ENCODE data around the gene HIC1. TPM values are rescaled to one million over a fixed set of nuclear protein-coding genes. Genes with fewer than 3 reads are reported as not detected.

HIC1 gene
- total RNA-seq, 1 donor: 18.5 TPM

DNA sequence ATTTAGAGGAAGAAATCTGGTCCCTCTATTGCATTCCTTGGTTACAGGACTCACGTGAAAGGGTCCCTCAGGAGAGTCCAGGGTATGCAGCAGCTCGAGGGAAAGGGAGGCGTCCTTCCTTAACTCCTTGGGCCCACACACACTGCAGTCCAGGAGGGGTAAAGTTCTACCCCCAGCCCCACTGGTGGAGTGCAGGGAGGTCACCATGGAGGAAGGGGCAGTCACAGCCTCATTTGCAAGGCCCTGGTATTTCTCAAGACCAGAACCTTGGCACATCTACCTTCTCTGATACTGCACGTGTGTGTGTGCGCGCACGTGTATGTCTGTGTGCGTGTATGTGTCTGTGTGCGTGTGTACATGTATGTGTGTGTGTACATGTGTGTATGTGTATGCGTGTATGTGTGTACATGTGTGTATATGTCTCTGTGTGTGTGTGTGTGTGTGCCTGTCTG, 11.1 kb downstream of the HIC1 start:
- H3K27ac ChIP-seq (ENCODE audit: low read depth, low read length): peak overlapping the region; percentile 97
- no peaks in the 10 kb centered on the region for H3K79me2 ChIP-seq (ENCODE audit: insufficient read depth, low read length)
- peak overlapping the region; percentile 49 for H3K4me2 ChIP-seq (ENCODE audit: insufficient read depth, low read length)
- H3K27me3 ChIP-seq (ENCODE audit: insufficient read depth, low read length): no peaks in the 10 kb centered on the region
- peaks cover 75% of the 10 kb centered on the region for H3K4me1 ChIP-seq (ENCODE audit: insufficient read depth, low read length)
- peak; percentile 41 for DNase-seq (ENCODE audit: insufficient read length, low spot score, missing footprints)
- H3K9me3 ChIP-seq (ENCODE audit: low read depth, low read length): no peaks in the 10 kb centered on the region
- H4K20me1 ChIP-seq (ENCODE audit: insufficient read depth, low read length): no peaks in the 10 kb centered on the region
- H3K36me3 ChIP-seq (ENCODE audit: insufficient read depth, low read length): peaks cover 35% of the 10 kb centered on the region
- no peak overlapping the region for H3K4me3 ChIP-seq (ENCODE audit: insufficient read depth, low read length)
- no peak overlapping the region for H2AFZ ChIP-seq (ENCODE audit: low read length)
- TF ChIP-seq, protein P1, sequence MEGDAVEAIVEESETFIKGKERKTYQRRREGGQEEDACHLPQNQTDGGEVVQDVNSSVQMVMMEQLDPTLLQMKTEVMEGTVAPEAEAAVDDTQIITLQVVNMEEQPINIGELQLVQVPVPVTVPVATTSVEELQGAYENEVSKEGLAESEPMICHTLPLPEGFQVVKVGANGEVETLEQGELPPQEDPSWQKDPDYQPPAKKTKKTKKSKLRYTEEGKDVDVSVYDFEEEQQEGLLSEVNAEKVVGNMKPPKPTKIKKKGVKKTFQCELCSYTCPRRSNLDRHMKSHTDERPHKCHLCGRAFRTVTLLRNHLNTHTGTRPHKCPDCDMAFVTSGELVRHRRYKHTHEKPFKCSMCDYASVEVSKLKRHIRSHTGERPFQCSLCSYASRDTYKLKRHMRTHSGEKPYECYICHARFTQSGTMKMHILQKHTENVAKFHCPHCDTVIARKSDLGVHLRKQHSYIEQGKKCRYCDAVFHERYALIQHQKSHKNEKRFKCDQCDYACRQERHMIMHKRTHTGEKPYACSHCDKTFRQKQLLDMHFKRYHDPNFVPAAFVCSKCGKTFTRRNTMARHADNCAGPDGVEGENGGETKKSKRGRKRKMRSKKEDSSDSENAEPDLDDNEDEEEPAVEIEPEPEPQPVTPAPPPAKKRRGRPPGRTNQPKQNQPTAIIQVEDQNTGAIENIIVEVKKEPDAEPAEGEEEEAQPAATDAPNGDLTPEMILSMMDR (IDR thresholded peaks at IDR 0.05; ENCODE audit: extremely low read depth, low read depth, low read length): no peak

DNA sequence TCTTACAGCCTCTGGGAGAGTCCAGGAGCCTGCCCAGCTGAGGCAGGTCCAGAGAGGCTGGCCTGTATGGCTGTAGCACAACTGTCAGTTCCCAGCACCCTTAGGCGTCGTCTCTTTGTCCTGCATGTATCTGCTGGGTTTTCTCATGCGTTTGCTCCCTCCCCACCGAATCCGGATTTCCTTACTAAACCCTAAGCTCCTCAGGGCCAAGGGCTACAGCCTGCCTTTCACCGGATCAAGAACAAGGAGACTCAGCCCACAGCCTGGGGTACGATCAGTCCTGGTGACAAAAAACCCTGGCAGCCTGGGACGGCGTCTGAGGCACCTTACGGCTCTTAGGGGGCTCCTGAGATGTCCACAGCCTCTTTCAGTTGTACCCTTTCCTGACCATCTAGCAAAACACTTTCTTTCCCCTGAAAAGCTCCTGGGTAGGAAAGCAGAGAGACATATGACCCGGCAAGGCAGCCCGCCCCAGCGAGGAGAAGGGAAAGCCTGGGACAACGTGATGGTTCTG, 12.2 kb downstream of the HIC1 start:
- peak; percentile 26 for DNase-seq (ENCODE audit: insufficient read length, low spot score, missing footprints)
- H2AFZ ChIP-seq (ENCODE audit: low read length): no peak overlapping the region

GRCh38 chr17:2067608-2068024, 12.7 kb downstream of the HIC1 start:
- TF ChIP-seq, protein P1 (IDR thresholded peaks at IDR 0.05; ENCODE audit: extremely low read depth, low read depth, low read length): no peak
- H3K4me2 ChIP-seq (ENCODE audit: insufficient read depth, low read length): peak overlapping the region; percentile 3
- peak; percentile 41 for DNase-seq (ENCODE audit: insufficient read length, low spot score, missing footprints)

More for the DNA sequence above, 12.2 kb downstream of the HIC1 start:
- peaks cover 26% of the 10 kb centered on the region for H3K36me3 ChIP-seq (ENCODE audit: insufficient read depth, low read length)
- no peaks in the 10 kb centered on the region for H3K79me2 ChIP-seq (ENCODE audit: insufficient read depth, low read length)
- H3K4me2 ChIP-seq (ENCODE audit: insufficient read depth, low read length): peak overlapping the region; percentile 12
- no peak overlapping the region for H3K4me3 ChIP-seq (ENCODE audit: insufficient read depth, low read length)
- no peaks in the 10 kb centered on the region for H3K9me3 ChIP-seq (ENCODE audit: low read depth, low read length)
- peaks cover 83% of the 10 kb centered on the region for H3K4me1 ChIP-seq (ENCODE audit: insufficient read depth, low read length)
- no peaks in the 10 kb centered on the region for H4K20me1 ChIP-seq (ENCODE audit: insufficient read depth, low read length)
- TF ChIP-seq, protein P1 (IDR thresholded peaks at IDR 0.05; ENCODE audit: extremely low read depth, low read depth, low read length): no peak
- H3K27ac ChIP-seq (ENCODE audit: low read depth, low read length): peak overlapping the region; percentile 97
- no peaks in the 10 kb centered on the region for H3K27me3 ChIP-seq (ENCODE audit: insufficient read depth, low read length)

DNA sequence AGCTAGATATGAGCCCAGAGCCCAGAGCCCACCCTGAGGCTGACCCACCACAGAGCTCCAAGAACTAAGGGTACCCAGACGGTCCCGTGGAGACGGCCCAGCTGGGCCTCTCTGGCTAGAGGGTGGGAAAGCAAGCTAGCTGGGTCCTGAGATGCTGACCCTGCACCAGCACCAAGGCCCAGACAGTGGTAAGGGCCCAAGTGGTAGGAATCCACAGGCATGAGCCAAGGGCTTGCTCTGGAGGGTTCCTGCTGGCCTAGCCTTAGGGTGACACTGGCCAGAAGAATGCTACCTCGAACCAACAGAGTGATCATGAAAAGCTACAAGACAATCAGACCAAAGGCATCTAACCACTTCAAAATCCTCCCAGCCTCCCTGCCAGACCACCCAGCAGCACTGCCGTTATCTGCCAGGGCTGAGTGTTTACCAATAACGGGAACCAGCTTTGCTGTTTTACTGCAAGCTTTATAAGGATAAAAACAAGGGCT, 13.2 kb downstream of the HIC1 start:
- Histone ChIP-seq H2AFZ (ENCODE audit: low read length) (no peak overlapping the region), H4K20me1 (ENCODE audit: insufficient read depth, low read length) (no peaks in the 10 kb centered on the region), H3K79me2 (ENCODE audit: insufficient read depth, low read length) (no peaks in the 10 kb centered on the region), H3K27me3 (ENCODE audit: insufficient read depth, low read length) (no peaks in the 10 kb centered on the region), H3K36me3 (ENCODE audit: insufficient read depth, low read length) (peaks cover 18% of the 10 kb centered on the region), H3K4me3 (ENCODE audit: insufficient read depth, low read length) (no peak overlapping the region), H3K4me1 (ENCODE audit: insufficient read depth, low read length) (peaks cover 76% of the 10 kb centered on the region), H3K9me3 (ENCODE audit: low read depth, low read length) (no peaks in the 10 kb centered on the region), H3K4me2 (ENCODE audit: insufficient read depth, low read length) (peak overlapping the region; percentile 3), H3K27ac (ENCODE audit: low read depth, low read length) (peak overlapping the region; percentile 97)
- TF ChIP-seq, protein P1 (IDR thresholded peaks at IDR 0.05; ENCODE audit: extremely low read depth, low read depth, low read length): peak; percentile 48
- DNase-seq (ENCODE audit: insufficient read length, low spot score, missing footprints): peak; percentile 87

More at GRCh38 chr17:2067608-2068024, 12.7 kb downstream of the HIC1 start:
- Histone ChIP-seq H3K4me3 (ENCODE audit: insufficient read depth, low read length) (no peak overlapping the region), H3K9me3 (ENCODE audit: low read depth, low read length) (no peaks in the 10 kb centered on the region), H2AFZ (ENCODE audit: low read length) (no peak overlapping the region), H3K36me3 (ENCODE audit: insufficient read depth, low read length) (peaks cover 23% of the 10 kb centered on the region), H3K27ac (ENCODE audit: low read depth, low read length) (peak overlapping the region; percentile 97), H3K4me1 (ENCODE audit: insufficient read depth, low read length) (peaks cover 80% of the 10 kb centered on the region), H3K79me2 (ENCODE audit: insufficient read depth, low read length) (no peaks in the 10 kb centered on the region), H4K20me1 (ENCODE audit: insufficient read depth, low read length) (no peaks in the 10 kb centered on the region), H3K27me3 (ENCODE audit: insufficient read depth, low read length) (no peaks in the 10 kb centered on the region)
